Neural progenitor cell (in vitro differentiated cells): ENCODE data around the gene DDX39B. TPM values are rescaled to one million over a fixed set of nuclear protein-coding genes. Genes with fewer than 3 reads are reported as not detected.

Source experiments
- DNase-seq: peaks from one replicate; pipeline ENCODE4 v3.0.0-alpha.2; 2016; ENCODE audit warnings: low spot score
- H2AFZ ChIP-seq: fragments of 200-600 bp; sonication (generic); replicated peaks from 2 replicates; pipeline ENCODE4 v1.6.1; 2016; ENCODE audit warnings: antibody characterized with exemption
- H3F3A ChIP-seq: fragments of 200-600 bp; sonication (generic); 2 replicates; pipeline ENCODE4 v1.6.1; 2016; ENCODE audit warnings: antibody characterized with exemption, low read depth
- H3K27ac ChIP-seq: fragments of 200-600 bp; sonication (generic); 2 replicates; pipeline ENCODE4 v1.5.1; 2016; ENCODE audit warnings: mild to moderate bottlenecking
- H3K27me3 ChIP-seq: fragments of 200-600 bp; sonication (generic); 2 replicates; pipeline ENCODE4 v1.6.1; 2016; ENCODE audit warnings: mild to moderate bottlenecking, moderate library complexity
- H3K36me3 ChIP-seq: fragments of 200-600 bp; sonication (generic); 2 replicates; pipeline ENCODE4 v1.5.1; 2016
- H3K4me1 ChIP-seq: fragments of 200-600 bp; sonication (generic); 2 replicates; pipeline ENCODE4 v1.6.1; 2016; ENCODE audit warnings: mixed run types
- H3K4me2 ChIP-seq: fragments of 200-600 bp; sonication (generic); 2 replicates; pipeline ENCODE4 v1.6.1; 2016
- H3K4me3 ChIP-seq: fragments of 200-600 bp; sonication (generic); 2 replicates; pipeline ENCODE4 v1.5.1; 2016
- H3K79me2 ChIP-seq: fragments of 200-600 bp; sonication (generic); 2 replicates; pipeline ENCODE4 v1.6.1; 2016; ENCODE audit warnings: low read depth
- H3K9ac ChIP-seq: fragments of 200-600 bp; sonication (generic); 2 replicates; pipeline ENCODE4 v1.6.1; 2016
- H3K9me3 ChIP-seq: fragments of 200-600 bp; sonication (generic); 2 replicates; pipeline ENCODE4 v1.5.1; 2016; ENCODE audit warnings: low read depth
- H4K20me1 ChIP-seq: fragments of 200-600 bp; sonication (generic); 2 replicates; pipeline ENCODE4 v1.6.1; 2016; ENCODE audit warnings: low read depth
- H3K27ac Mint-ChIP-seq: 3 replicates; pipeline ENCODE4 v1.8.0; 2021; ENCODE audit warnings: mixed read lengths
- H3K27me3 Mint-ChIP-seq: 2 replicates; pipeline ENCODE4 v1.8.0; 2022; ENCODE audit warnings: low read depth, mild to moderate bottlenecking, inconsistent platforms, moderate library complexity, mixed read lengths; ENCODE audit not compliant: insufficient read depth
- H3K36me3 Mint-ChIP-seq: 3 replicates; pipeline ENCODE4 v1.8.0; 2021; ENCODE audit warnings: mixed read lengths
- H3K4me1 Mint-ChIP-seq: 3 replicates; pipeline ENCODE4 v1.8.0; 2021; ENCODE audit warnings: mixed read lengths
- H3K4me3 Mint-ChIP-seq: 3 replicates; pipeline ENCODE4 v1.8.0; 2021; ENCODE audit warnings: mild to moderate bottlenecking, moderate library complexity, mixed read lengths
- H3K9me3 Mint-ChIP-seq: 3 replicates; pipeline ENCODE4 v1.8.0; 2020; ENCODE audit warnings: mixed read lengths
- EZH2 ChIP-seq: fragments of 200-600 bp; sonication (generic); IDR thresholded peaks from 2 replicates; pipeline ENCODE4 v1.6.1; 2017; ENCODE audit warnings: antibody characterized with exemption, mild to moderate bottlenecking, moderate library complexity
- EZH2phosphoT487 ChIP-seq: fragments of 200-600 bp; sonication (generic); IDR thresholded peaks from 2 replicates; pipeline ENCODE4 v1.6.1; 2017; ENCODE audit warnings: antibody characterized with exemption
- total RNA-seq: library from RNA; depleted of rRNA; stranded (reverse); fragments of >200 nt; gene quantifications from 2 replicates; pipeline ENCODE4 v1.2.3, GENCODE V29; 2015; ENCODE audit warnings: low replicate concordance
- TF ChIP-seq, protein P1 (sequence below): fragments of 200-600 bp; sonication (generic); IDR thresholded peaks from 2 replicates; pipeline ENCODE4 v1.5.1; 2017; ENCODE audit warnings: antibody characterized with exemption, mild to moderate bottlenecking

DDX39B gene
- total RNA-seq, 1 donor from 2014 or later = 493 TPM

DNA sequence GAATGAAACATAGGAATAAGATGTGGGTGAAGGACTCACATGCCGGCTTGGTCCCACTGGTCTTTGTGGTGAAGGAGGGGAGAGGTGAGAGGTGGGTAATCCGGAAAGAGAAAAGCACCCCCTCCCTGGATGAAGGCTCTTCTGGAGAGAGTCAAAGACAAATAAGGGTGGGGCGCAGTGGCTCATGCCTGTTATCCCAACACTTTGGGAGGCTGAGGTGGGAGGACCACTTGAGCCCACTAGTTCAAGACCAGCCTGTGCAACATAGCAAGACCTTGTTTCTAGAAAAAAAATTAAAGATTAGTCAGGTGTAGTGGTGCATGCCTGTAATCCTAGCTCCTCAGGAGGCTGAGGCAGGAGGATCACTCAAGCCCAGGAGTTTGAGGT, 37.3 kb upstream of the DDX39B start:
- H3K36me3 Mint-ChIP-seq = no peaks in the 10 kb centered on the region
- H3K79me2 ChIP-seq = no peaks in the 10 kb centered on the region
- H3K4me3 Mint-ChIP-seq = peak overlapping the region; percentile 42
- no peaks in the 10 kb centered on the region for H3K9me3 ChIP-seq
- no peak overlapping the region for H3K27ac ChIP-seq
- H3K4me1 ChIP-seq = peaks cover 11% of the 10 kb centered on the region
- H3K27me3 Mint-ChIP-seq = peaks cover 20% of the 10 kb centered on the region
- no peak overlapping the region for H2AFZ ChIP-seq
- H3K27ac Mint-ChIP-seq = no peak overlapping the region
- no peaks in the 10 kb centered on the region for H4K20me1 ChIP-seq
- peaks cover 15% of the 10 kb centered on the region for H3K4me1 Mint-ChIP-seq
- no peak overlapping the region for H3K9ac ChIP-seq
- no peaks in the 10 kb centered on the region for H3K36me3 ChIP-seq
- H3K4me2 ChIP-seq = no peak overlapping the region
- peaks cover 9% of the 10 kb centered on the region for H3K27me3 ChIP-seq
- TF ChIP-seq EZH2phosphoT487 = no peak
- TF ChIP-seq, protein P1, sequence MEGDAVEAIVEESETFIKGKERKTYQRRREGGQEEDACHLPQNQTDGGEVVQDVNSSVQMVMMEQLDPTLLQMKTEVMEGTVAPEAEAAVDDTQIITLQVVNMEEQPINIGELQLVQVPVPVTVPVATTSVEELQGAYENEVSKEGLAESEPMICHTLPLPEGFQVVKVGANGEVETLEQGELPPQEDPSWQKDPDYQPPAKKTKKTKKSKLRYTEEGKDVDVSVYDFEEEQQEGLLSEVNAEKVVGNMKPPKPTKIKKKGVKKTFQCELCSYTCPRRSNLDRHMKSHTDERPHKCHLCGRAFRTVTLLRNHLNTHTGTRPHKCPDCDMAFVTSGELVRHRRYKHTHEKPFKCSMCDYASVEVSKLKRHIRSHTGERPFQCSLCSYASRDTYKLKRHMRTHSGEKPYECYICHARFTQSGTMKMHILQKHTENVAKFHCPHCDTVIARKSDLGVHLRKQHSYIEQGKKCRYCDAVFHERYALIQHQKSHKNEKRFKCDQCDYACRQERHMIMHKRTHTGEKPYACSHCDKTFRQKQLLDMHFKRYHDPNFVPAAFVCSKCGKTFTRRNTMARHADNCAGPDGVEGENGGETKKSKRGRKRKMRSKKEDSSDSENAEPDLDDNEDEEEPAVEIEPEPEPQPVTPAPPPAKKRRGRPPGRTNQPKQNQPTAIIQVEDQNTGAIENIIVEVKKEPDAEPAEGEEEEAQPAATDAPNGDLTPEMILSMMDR = no peak
- TF ChIP-seq EZH2 = no peak
- no peaks in the 10 kb centered on the region for H3K9me3 Mint-ChIP-seq
- H3F3A ChIP-seq = no peaks in the 10 kb centered on the region
- no peak overlapping the region for H3K4me3 ChIP-seq
- DNase-seq = no peak

DNA sequence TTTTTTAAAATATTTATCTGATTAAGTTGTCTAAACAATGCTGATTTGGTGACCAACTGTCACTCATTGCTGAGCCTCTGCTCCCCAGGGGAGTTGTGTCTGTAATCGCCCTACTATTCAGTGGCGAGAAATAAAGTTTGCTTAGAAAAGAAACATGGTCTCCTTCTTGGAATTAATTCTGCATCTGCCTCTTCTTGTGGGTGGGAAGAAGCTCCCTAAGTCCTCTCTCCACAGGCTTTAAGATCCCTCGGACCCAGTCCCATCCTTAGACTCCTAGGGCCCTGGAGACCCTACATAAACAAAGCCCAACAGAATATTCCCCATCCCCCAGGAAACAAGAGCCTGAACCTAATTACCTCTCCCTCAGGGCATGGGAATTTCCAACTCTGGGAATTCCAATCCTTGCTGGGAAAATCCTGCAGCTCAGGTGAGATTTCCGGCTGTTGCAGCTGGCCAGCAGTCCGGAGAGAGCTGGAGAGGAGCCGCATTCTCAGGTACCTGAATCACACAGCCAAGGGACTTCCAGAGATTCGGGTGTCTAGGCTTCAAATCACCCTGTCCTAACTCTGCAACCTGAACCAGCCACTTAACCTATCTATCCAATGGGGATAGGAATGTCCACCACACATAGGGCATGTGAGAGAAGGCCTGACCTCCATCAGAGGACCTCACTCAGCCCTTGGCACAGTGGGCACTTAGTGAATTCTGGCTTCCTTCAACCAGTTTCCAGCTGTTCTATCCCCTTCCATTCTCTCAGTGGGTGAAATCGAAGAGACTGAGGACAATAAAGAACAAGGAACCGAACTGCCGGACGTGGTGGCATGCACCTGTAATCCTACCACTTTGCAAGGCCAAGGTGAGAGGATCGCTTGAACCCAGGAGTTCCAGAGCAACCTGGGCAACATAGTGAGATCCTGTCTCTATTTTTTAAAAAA, 36.6 kb upstream of the DDX39B start:
- H2AFZ ChIP-seq = no peak overlapping the region
- H3K36me3 ChIP-seq = no peaks in the 10 kb centered on the region
- Mint-ChIP-seq H3K27ac (no peak overlapping the region), H3K4me1 (peaks cover 15% of the 10 kb centered on the region), H3K4me3 (peak overlapping the region; percentile 58), H3K36me3 (no peaks in the 10 kb centered on the region), H3K27me3 (peaks cover 22% of the 10 kb centered on the region), H3K9me3 (no peaks in the 10 kb centered on the region)
- no peak for DNase-seq
- H3K4me1 ChIP-seq = peaks cover 11% of the 10 kb centered on the region
- H3K9ac ChIP-seq = no peak overlapping the region
- H3K79me2 ChIP-seq = no peaks in the 10 kb centered on the region
- H3K4me2 ChIP-seq = no peak overlapping the region
- no peaks in the 10 kb centered on the region for H4K20me1 ChIP-seq
- TF ChIP-seq, protein P1 = no peak
- no peak for TF ChIP-seq EZH2phosphoT487
- no peak for TF ChIP-seq EZH2
- no peak overlapping the region for H3K4me3 ChIP-seq
- H3K9me3 ChIP-seq = no peaks in the 10 kb centered on the region
- peaks cover 9% of the 10 kb centered on the region for H3K27me3 ChIP-seq
- H3F3A ChIP-seq = no peaks in the 10 kb centered on the region
- no peak overlapping the region for H3K27ac ChIP-seq

DNA sequence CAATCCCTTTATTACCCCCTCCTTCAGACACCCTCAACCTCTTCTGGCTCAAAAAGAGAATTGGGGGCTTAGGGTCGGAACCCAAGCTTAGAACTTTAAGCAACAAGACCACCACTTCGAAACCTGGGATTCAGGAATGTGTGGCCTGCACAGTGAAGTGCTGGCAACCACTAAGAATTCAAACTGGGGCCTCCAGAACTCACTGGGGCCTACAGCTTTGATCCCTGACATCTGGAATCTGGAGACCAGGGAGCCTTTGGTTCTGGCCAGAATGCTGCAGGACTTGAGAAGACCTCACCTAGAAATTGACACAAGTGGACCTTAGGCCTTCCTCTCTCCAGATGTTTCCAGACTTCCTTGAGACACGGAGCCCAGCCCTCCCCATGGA, 35.8 kb upstream of the DDX39B start:
- no peak overlapping the region for H3K27ac ChIP-seq
- no peaks in the 10 kb centered on the region for H3K36me3 ChIP-seq
- no peak for DNase-seq
- no peaks in the 10 kb centered on the region for H4K20me1 ChIP-seq
- no peak overlapping the region for H3K4me2 ChIP-seq
- H2AFZ ChIP-seq = no peak overlapping the region
- Mint-ChIP-seq H3K36me3 (no peaks in the 10 kb centered on the region), H3K4me3 (no peak overlapping the region), H3K27ac (no peak overlapping the region), H3K9me3 (no peaks in the 10 kb centered on the region), H3K27me3 (peaks cover 27% of the 10 kb centered on the region), H3K4me1 (peaks cover 15% of the 10 kb centered on the region)
- no peaks in the 10 kb centered on the region for H3K9me3 ChIP-seq
- H3K4me3 ChIP-seq = no peak overlapping the region
- H3K4me1 ChIP-seq = peaks cover 11% of the 10 kb centered on the region
- H3K27me3 ChIP-seq = peaks cover 9% of the 10 kb centered on the region
- TF ChIP-seq, protein P1 = no peak
- TF ChIP-seq EZH2 (no peak), EZH2phosphoT487 (no peak)
- H3K79me2 ChIP-seq = no peaks in the 10 kb centered on the region
- H3K9ac ChIP-seq = no peak overlapping the region
- H3F3A ChIP-seq = no peaks in the 10 kb centered on the region
